ENCODE results near the gene CACNA2D3.

CACNA2D3 gene

DNA sequence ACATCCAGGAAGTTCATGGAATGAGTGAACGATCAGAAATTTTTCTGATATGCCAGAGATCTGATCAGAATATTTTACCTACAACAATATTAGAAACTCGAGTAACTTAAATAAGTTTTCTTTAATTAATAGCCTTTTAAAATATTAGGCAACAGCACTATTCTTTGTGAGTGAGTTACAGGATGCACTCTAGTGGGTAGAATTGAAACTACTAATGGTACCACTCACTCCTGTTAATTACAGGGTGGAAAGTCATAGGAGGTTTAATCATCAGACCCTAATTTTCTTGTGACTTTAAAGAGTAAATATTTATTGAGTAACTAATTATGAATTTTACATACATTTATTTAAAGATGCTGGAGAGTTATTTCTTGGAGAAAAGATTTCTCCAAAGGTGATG lies 217.3 kb downstream of the CACNA2D3 start:
- DNase-seq (ENCODE audit: low read depth in 2 of 2) = no peak

GRCh38 chr3:54341811-54342210 lies 219.5 kb downstream of the CACNA2D3 start:
- no peak for DNase-seq (ENCODE audit: low read depth in 2 of 2)

GRCh38 chr3:54342676-54343075 lies 220.3 kb downstream of the CACNA2D3 start:
- no peak for DNase-seq (ENCODE audit: low read depth in 2 of 2)

GRCh38 chr3:54343495-54343894 lies 221.1 kb downstream of the CACNA2D3 start:
- DNase-seq (ENCODE audit: low read depth in 2 of 2) = no peak

DNA sequence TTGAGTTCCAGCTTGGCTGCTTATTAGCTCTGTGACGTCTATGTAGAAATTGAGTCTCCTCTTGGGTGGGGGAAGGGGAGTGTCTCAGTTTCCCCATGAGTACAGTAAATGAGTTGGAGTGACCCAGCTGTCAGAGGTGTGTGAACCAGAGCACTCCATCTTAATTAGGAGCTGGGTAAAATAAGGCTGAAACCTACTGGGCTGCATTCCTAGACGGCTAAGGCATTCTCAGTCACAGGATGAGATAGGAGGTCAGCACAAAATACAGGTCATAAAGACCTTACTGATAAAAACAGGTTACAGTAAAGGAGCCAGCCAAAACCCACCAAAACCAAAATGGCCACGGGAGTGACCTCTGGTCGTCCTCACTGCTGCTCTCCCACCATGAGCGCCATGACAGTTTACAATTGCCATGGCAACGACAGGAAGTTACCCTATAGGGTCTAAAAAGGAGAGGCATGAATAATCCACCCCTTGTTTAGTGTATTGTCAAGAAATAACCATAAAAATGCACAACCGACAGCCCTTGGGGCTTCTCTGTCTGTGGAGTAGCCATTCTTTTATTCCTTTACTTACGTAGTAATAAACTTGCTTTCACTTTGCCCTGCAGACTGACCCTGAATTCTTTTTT lies 222.4 kb downstream of the CACNA2D3 start:
- DNase-seq (ENCODE audit: low read depth in 2 of 2) = no peak

- DNase-seq (ENCODE audit: low read depth in 2 of 2) = no peak
These were observed 223.6 kb downstream of the CACNA2D3 start for GRCh38 chr3:54345847-54346375.

DNA sequence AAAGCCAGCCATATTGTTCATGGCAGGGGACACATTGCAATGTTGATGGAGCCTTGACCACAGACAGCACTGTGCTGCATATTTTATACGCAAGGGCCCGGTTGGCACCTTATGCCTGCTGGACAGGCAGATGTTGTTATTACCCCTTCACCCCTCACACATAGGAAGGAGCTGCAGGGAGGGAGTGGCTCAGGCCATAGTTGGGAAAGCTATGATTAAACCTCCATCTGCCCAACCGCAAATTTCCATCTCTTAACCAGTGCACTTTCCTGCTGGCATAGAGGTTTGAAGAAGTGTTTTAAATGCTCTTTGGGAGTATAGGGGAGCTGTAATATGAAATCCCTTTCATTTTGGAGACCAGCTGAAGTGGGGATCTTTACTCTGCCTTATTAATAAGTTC lies 224.7 kb downstream of the CACNA2D3 start:
- DNase-seq (ENCODE audit: low read depth in 2 of 2) = no peak

- no peak for DNase-seq (ENCODE audit: low read depth in 2 of 2)
These were observed 225.6 kb downstream of the CACNA2D3 start for GRCh38 chr3:54347933-54348332.

GRCh38 chr3:54349231-54349652 lies 226.9 kb downstream of the CACNA2D3 start:
- DNase-seq (ENCODE audit: low read depth in 2 of 2) = no peak

DNA sequence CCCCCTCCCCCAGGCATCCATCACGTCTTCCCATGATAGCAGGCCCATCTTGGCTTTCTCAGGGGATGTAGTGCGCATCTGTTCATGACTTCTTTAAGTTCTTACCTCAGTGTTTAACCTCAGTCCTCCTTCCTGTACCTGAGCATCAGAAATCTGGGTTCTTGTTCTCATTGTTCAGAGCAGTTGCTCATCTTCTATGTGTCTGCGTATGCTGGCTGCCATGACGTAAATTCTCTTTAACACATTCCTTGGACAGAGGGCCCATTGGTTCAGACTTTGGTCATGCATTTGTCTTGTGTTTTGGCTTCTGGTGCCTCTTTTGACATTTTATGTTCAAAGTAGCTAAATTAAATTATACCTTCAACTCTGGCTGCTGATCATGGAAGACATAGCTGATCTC lies 227.3 kb downstream of the CACNA2D3 start:
- no peak for DNase-seq (ENCODE audit: low read depth in 2 of 2)

DNA sequence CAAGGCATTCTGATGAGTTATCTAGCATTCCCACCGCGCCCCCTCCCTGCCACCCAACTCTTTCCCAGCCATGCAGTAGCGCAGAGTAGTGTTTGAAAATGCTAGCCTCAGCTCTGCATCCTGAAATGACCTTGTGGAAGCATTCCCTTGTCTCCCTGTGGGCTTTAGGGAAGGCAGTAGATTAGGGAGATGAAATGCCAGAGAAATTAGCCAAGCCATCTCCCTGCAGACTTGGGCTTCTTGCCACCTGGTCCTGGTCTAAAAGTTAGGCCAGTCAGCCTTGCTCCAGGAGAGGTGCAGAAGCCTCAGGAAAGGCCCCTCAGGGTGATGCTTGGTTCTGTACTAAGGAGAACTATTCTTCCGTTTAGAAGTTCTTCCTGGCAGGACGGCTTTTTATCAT lies 231.2 kb downstream of the CACNA2D3 start:
- no peak for DNase-seq (ENCODE audit: low read depth in 2 of 2)

DNA sequence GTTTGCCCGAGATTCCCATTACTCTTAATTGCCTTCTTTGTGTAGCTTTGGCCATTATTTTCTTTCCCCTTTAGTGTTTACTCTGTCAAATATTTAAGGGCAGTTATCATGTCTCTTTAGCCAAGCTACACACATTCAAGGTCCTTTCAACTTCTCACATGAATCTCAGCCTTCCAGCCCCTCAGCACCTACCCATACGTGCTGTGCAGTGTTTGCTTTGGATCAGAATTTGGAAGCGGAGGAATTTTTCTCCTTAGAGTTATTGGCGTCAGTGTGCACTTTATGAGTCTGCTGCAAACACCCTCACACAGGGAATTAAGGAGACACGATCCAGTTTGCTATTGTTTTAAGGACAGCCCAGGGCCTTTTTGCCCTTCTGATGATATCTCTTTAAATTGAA lies 231.6 kb downstream of the CACNA2D3 start:
- DNase-seq (ENCODE audit: low read depth in 2 of 2) = no peak

- DNase-seq (ENCODE audit: low read depth in 2 of 2) = no peak
These were observed 233.4 kb downstream of the CACNA2D3 start for GRCh38 chr3:54355800-54356199.

DNA sequence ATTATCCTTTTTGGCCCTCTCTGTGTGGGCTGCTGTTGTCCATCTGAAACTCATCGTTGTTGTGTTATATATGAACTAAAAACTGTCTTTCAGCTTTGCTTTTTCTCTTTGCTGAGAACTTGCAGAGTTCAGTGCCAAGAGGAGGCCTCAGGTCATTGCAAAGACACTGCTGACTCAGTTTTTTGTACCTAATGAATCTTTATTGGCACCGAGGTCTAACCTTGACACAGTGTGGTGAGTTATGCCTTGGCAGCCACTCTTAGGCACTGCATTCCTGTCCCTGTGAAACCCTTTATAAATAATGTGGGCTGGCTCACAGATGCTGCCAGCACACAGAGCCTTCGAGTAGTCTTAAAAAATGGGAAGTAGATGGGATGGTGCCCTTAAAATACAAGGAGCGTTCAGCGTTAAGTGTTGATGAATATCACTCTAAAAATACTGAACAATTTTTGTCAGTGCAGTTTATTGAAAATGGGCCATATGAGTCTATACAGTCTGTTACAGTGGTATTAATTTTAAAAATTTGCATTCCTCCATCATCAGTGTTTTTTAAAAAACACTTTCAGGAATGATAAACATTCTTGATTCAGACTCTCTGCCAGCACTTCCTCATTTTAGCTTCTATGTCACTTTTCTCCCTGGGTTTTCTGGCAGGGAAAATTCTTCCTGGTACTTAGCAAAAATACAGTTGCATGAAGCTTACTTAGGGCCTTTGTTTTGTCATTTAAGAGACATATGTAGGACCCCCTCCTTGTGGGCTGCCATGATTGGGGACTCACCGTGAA lies 234.1 kb downstream of the CACNA2D3 start:
- no peak for DNase-seq (ENCODE audit: low read depth in 2 of 2)

GRCh38 chr3:54357301-54357700 lies 234.9 kb downstream of the CACNA2D3 start:
- DNase-seq (ENCODE audit: low read depth in 2 of 2) = no peak

DNA sequence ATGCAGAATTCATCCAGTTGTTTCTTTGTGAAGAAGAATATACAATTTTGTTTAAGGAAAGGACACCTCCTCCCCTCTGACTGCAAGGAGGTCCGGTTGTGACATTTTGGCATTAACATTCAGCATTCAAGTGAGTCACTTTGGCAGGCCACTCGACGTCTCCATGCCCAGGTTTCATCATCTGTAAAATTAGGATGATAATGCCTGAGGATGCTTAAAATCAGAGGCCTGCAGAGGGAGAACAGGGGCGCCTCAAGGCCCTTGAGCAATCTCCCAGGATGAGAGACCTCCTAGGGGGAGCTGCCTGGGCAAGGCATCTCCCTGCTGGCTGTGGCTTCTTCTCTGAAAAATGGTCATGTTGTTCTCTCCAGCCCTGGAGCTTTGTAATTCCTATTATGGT lies 236.0 kb downstream of the CACNA2D3 start:
- no peak for DNase-seq (ENCODE audit: low read depth in 2 of 2)

GRCh38 chr3:54358969-54359694 lies 236.8 kb downstream of the CACNA2D3 start:
- DNase-seq (ENCODE audit: low read depth in 2 of 2) = no peak

DNA sequence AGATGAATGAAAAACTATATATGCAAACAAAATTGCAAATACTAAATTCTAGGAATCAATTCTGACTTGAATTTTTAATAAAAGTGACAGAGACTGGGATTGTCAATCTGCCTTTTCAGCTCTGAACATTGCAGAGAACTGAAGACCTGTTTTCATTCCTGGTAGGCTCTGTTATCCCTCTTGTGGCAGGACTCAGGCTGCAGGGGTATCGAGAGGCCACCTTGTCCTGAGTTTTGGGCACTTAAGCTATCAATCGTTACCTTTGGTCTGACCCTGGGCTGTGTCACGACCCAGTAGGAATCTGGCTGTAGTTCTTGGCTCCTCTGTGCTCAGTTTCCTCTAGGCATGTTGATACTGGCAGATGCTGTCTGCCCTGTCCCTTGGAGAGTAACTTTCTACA lies 238.0 kb downstream of the CACNA2D3 start:
- no peak for DNase-seq (ENCODE audit: low read depth in 2 of 2)

DNA sequence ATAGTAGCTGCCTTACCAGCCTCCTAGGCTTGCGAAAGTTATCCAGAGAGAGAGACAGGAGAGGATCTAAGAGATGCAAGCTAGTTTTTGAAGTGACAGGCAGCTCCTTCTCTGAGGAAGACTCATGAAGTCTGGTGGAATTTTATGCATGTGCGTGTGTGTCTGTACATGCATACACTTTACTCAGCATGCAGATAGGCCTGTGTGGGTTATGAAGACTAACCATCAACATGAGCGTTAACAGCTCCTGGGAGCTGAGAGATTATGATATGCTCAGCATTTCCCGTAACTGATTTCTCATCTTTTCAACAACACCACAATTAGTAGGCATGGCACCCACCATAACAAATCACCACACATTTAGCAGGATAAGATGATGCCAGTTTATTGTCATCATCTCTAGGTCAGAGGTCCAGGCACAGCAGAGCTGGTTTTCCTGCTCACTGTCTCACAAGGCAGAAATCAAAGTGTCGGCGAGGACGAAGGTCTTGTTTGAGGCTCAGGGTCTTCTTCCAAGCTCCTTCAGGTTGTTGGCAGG lies 239.5 kb downstream of the CACNA2D3 start:
- DNase-seq (ENCODE audit: low read depth in 2 of 2) = no peak

- DNase-seq (ENCODE audit: low read depth in 2 of 2) = no peak
These were observed 243.8 kb downstream of the CACNA2D3 start for GRCh38 chr3:54366007-54366750.

DNA sequence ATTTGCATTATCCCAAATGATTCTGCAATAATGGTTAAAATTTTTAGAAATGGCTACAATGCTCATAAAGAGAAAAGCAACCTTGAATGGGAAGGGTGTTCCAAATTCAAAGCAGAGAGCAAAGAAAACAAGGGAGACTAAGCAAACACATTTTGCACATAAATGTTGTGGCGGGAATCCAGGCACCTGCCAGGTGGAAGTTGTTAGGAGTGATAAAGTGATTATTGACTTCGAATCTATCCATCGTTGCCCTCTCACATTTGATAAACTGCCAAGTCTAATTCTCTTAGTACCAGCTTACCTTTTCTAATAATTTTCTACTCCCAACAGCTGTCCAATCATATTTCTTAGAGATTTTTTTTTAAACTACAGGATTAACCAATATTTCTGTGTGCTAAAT lies 244.5 kb downstream of the CACNA2D3 start:
- DNase-seq (ENCODE audit: low read depth in 2 of 2) = no peak

- DNase-seq (ENCODE audit: low read depth in 2 of 2) = no peak
These were observed 249.9 kb downstream of the CACNA2D3 start for GRCh38 chr3:54372232-54372631.

Data from stimulated activated CD4-positive, alpha-beta T cell treated with anti-CD3 and anti-CD28 coated beads, Interleukin-1b, Interleukin-23, amount 100 ng/mL, for 4 hours (primary cell).